GM23248 (cell line): ENCODE data around the gene MRPS30.

Experiments used
- EZH2 ChIP-seq: fragments of 200-600 bp; sonication (generic); IDR thresholded peaks from 2 replicates; pipeline ENCODE4 v1.6.1; 2018; ENCODE audit warnings: antibody characterized with exemption, mild to moderate bottlenecking; ENCODE audit not compliant: insufficient read depth, poor library complexity, severe bottlenecking
- EZH2phosphoT487 ChIP-seq: fragments of 200-600 bp; sonication (generic); IDR thresholded peaks from 2 replicates; pipeline ENCODE4 v1.6.1; 2018; ENCODE audit warnings: antibody characterized with exemption, moderate library complexity, mild to moderate bottlenecking, low read depth; ENCODE audit not compliant: insufficient read depth

- TF ChIP-seq EZH2 = no peak
- TF ChIP-seq EZH2phosphoT487 = no peak
Measured at GRCh38 chr5:44814761-44815160, 6.0 kb downstream of the MRPS30 start.
